CD14-positive monocyte (primary cell): ENCODE results near the gene NIPAL3. TPM values are rescaled to one million over a fixed set of nuclear protein-coding genes. Genes with fewer than 3 reads are reported as not detected.

Experiments
- DNase-seq, 3 donors: peaks; one replicate each; pipeline ENCODE4 v3.0.0-alpha.2; 2011 to 2022
- H2AFZ ChIP-seq: 2 replicates; pipeline ENCODE4 v1.6.0; 2012; ENCODE audit warnings: mild to moderate bottlenecking, low read depth, low read length, inconsistent platforms; ENCODE audit not compliant: insufficient read depth, poor library complexity, severe bottlenecking
- H3K27ac ChIP-seq, 2 donors: 1 replicate in 1 of 2; 2 replicates in 1 of 2; pipeline ENCODE4 v1.5.1; 2012 to 2013; ENCODE audit warnings: low read length in 2 of 2, control low read depth in 1 of 2, inconsistent platforms in 1 of 2, low read depth in 1 of 2, mild to moderate bottlenecking in 1 of 2
- H3K27me3 ChIP-seq, 2 donors: one replicate each; pipeline versions ENCODE4 v1.6.0 to v1.6.1; 2011 to 2013; ENCODE audit warnings: low read length in 2 of 2; ENCODE audit not compliant: control insufficient read depth in 2 of 2, insufficient read depth in 2 of 2
- H3K36me3 ChIP-seq, 2 donors: replicated peaks in 1 of 2; 1 replicate in 1 of 2; 2 replicates in 1 of 2; pipeline versions ENCODE4 v1.5.1 to v1.6.1; 2012 to 2013; ENCODE audit warnings: low read length in 2 of 2, control low read depth in 1 of 2, inconsistent platforms in 1 of 2, mild to moderate bottlenecking in 1 of 2; ENCODE audit not compliant: insufficient read depth in 2 of 2, control insufficient read depth in 1 of 2
- H3K4me1 ChIP-seq, 2 donors: 1 replicate in 1 of 2; 2 replicates in 1 of 2; pipeline versions ENCODE4 v1.5.1 to v1.6.1; 2012 to 2013; ENCODE audit warnings: low read length in 2 of 2, control low read depth in 1 of 2, inconsistent platforms in 1 of 2, mild to moderate bottlenecking in 1 of 2, moderate library complexity in 1 of 2; ENCODE audit not compliant: insufficient read depth in 2 of 2, control insufficient read depth in 1 of 2
- H3K4me2 ChIP-seq: replicated peaks from 2 replicates; pipeline ENCODE3; 2012; ENCODE audit warnings: low read length, moderate library complexity, mild to moderate bottlenecking; ENCODE audit not compliant: poor library complexity, severe bottlenecking; ENCODE audit errors: extremely low read depth
- H3K4me3 ChIP-seq, 3 experiments: fragments of 200-600 bp in 1 of 3; sonication (generic) in 1 of 3; replicated peaks in 1 of 3; 1 replicate in 2 of 3; 2 replicates in 1 of 3; pipeline ENCODE4 v1.5.1; 2011 to 2013; ENCODE audit warnings: low read length in 3 of 3, mild to moderate bottlenecking in 3 of 3, control low read depth in 2 of 3, low read depth in 2 of 3, inconsistent platforms in 1 of 3, moderate library complexity in 1 of 3
- H3K79me2 ChIP-seq: 2 replicates; pipeline ENCODE4 v1.6.0; 2012; ENCODE audit warnings: mild to moderate bottlenecking, control low read depth, inconsistent platforms, low read length, moderate library complexity; ENCODE audit not compliant: insufficient read depth
- H3K9ac ChIP-seq: 2 replicates; pipeline ENCODE4 v1.6.0; 2017; ENCODE audit warnings: low read length, mild to moderate bottlenecking; ENCODE audit not compliant: insufficient read depth, poor library complexity, severe bottlenecking
- H3K9me3 ChIP-seq, 2 donors: replicated peaks in 1 of 2; 1 replicate in 1 of 2; 2 replicates in 1 of 2; pipeline versions ENCODE4 v1.5.1 to v1.6.1; 2012 to 2013; ENCODE audit warnings: low read length in 2 of 2, control low read depth in 1 of 2; ENCODE audit not compliant: control insufficient read depth in 1 of 2, insufficient read depth in 1 of 2
- H4K20me1 ChIP-seq: 2 replicates; pipeline ENCODE4 v1.6.0; 2012; ENCODE audit warnings: mild to moderate bottlenecking, low read length, control low read depth, moderate library complexity; ENCODE audit not compliant: insufficient read depth
- H3K27ac Mint-ChIP-seq, 7 donors: one replicate each; pipeline ENCODE4 v1.8.0; 2020; ENCODE audit warnings: mild to moderate bottlenecking in 7 of 7, mixed read lengths in 7 of 7, moderate library complexity in 6 of 7, inconsistent platforms in 2 of 7
- H3K27me3 Mint-ChIP-seq, 3 donors: one replicate each; pipeline ENCODE4 v1.8.0; 2021 to 2022; ENCODE audit warnings: low read depth in 3 of 3, mild to moderate bottlenecking in 3 of 3, mixed read lengths in 3 of 3, moderate library complexity in 3 of 3, inconsistent platforms in 1 of 3
- H3K36me3 Mint-ChIP-seq, 2 donors: one replicate each; pipeline ENCODE4 v1.8.0; 2020; ENCODE audit warnings: mixed read lengths in 2 of 2, inconsistent platforms in 1 of 2, mild to moderate bottlenecking in 1 of 2
- H3K4me1 Mint-ChIP-seq: one replicate; pipeline ENCODE4 v1.8.0; 2020; ENCODE audit warnings: mild to moderate bottlenecking, mixed read lengths
- H3K4me3 Mint-ChIP-seq, 2 donors: one replicate each; pipeline ENCODE4 v1.8.0; 2020; ENCODE audit warnings: mild to moderate bottlenecking in 2 of 2, mixed read lengths in 2 of 2, moderate library complexity in 1 of 2
- H3K9me3 Mint-ChIP-seq, 7 donors: one replicate each; pipeline ENCODE4 v1.8.0; 2020 to 2022; ENCODE audit warnings: mixed read lengths in 7 of 7, mild to moderate bottlenecking in 6 of 7, moderate library complexity in 6 of 7, inconsistent platforms in 2 of 7
- CTCF ChIP-seq: fragments of 200-600 bp; IDR thresholded peaks from one replicate; pipeline ENCODE4 v1.8.0; 2022; ENCODE audit warnings: antibody characterized with exemption, mild to moderate bottlenecking
- WGBS: methylation state at CpG from one replicate; pipeline ENCODE4 v1.1.5; 2013; ENCODE audit warnings: missing lambda C conversion rate; ENCODE audit not compliant: insufficient coverage; 5-methylcytosine and 5-hydroxymethylcytosine counted together
- intact Hi-C, 2 donors: fragments of 100-400 bp; cut with micrococcal nuclease; formaldehyde crosslinking; loops; one replicate each; pipeline versions ENCODE4 v1.15.0 to v1.15.1; 2023
- polyA plus RNA-seq, 3 donors: library from polyadenylated mRNA; depleted of rRNA in 1 of 3; unstranded in 2 of 3; stranded (reverse) in 1 of 3; fragments of 300-500 nt in 2 of 3; fragments of >200 nt in 1 of 3; fragmentation: Illumina TruSeq in 2 of 3; gene quantifications; 1 replicate in 2 of 3; 2 replicates in 1 of 3; pipeline ENCODE4 v1.2.3, GENCODE V29; 2012 to 2021

NIPAL3 gene
- polyA plus RNA-seq, 3 donors = 5.9 to 9.6 (median 6.6) TPM

- peaks cover 0 to 3% (median 0%) of the 10 kb centered on the region in 3 donors for H3K27me3 Mint-ChIP-seq
- Histone ChIP-seq H3K4me1 (peaks cover 13 to 15% of the 10 kb centered on the region in 2 donors), H4K20me1 (no peaks in the 10 kb centered on the region), H3K79me2 (no peaks in the 10 kb centered on the region), H3K36me3 (no peaks in the 10 kb centered on the region), H3K9me3 (no peaks in the 10 kb centered on the region), H3K27ac (no peak overlapping the region), H3K4me2 (no peak overlapping the region), H3K9ac (no peak overlapping the region), H3K27me3 (no peaks in the 10 kb centered on the region), H2AFZ (no peak overlapping the region), H3K4me3 (no peak overlapping the region)
- intact Hi-C loops = no loop called here
- H3K4me3 Mint-ChIP-seq = no peak overlapping the region
- H3K9me3 Mint-ChIP-seq = no peaks in the 10 kb centered on the region
- no peak for TF ChIP-seq CTCF
- H3K27ac Mint-ChIP-seq = no peak overlapping the region
- WGBS = 100% methylated on average over 2 of the region's 4 CpGs
- peaks cover 0 to 2% of the 10 kb centered on the region in 2 donors for H3K36me3 Mint-ChIP-seq
- peaks cover 15% of the 10 kb centered on the region for H3K4me1 Mint-ChIP-seq
- no peak for DNase-seq
Measured at GRCh38 chr1:24369199-24369598, 46.4 kb upstream of the NIPAL3 start.

- Histone ChIP-seq H3K9me3 (no peaks in the 10 kb centered on the region), H3K27ac (no peak overlapping the region), H2AFZ (no peak overlapping the region), H3K4me3 (no peak overlapping the region), H3K79me2 (no peaks in the 10 kb centered on the region), H3K4me2 (no peak overlapping the region), H4K20me1 (no peaks in the 10 kb centered on the region), H3K9ac (no peak overlapping the region), H3K36me3 (no peaks in the 10 kb centered on the region), H3K27me3 (no peaks in the 10 kb centered on the region), H3K4me1 (peaks cover 11 to 12% of the 10 kb centered on the region in 2 donors)
- WGBS = no CpG with 5 or more reads among the region's 4 CpGs
- peak overlapping the region in 1 of 7 donors; percentile 30 for H3K27ac Mint-ChIP-seq
- no peak for DNase-seq
- peaks cover 0 to 2% of the 10 kb centered on the region in 2 donors for H3K36me3 Mint-ChIP-seq
- intact Hi-C loops = no loop called here
- H3K27me3 Mint-ChIP-seq = peaks cover 0 to 3% (median 0%) of the 10 kb centered on the region in 3 donors
- no peaks in the 10 kb centered on the region for H3K9me3 Mint-ChIP-seq
- H3K4me1 Mint-ChIP-seq = peaks cover 13% of the 10 kb centered on the region
- no peak for TF ChIP-seq CTCF
- H3K4me3 Mint-ChIP-seq = no peak overlapping the region
Measured at GRCh38 chr1:24369801-24370200, 45.8 kb upstream of the NIPAL3 start.
